Measurements from ENCODE around the gene MAN2B2.

DNA sequence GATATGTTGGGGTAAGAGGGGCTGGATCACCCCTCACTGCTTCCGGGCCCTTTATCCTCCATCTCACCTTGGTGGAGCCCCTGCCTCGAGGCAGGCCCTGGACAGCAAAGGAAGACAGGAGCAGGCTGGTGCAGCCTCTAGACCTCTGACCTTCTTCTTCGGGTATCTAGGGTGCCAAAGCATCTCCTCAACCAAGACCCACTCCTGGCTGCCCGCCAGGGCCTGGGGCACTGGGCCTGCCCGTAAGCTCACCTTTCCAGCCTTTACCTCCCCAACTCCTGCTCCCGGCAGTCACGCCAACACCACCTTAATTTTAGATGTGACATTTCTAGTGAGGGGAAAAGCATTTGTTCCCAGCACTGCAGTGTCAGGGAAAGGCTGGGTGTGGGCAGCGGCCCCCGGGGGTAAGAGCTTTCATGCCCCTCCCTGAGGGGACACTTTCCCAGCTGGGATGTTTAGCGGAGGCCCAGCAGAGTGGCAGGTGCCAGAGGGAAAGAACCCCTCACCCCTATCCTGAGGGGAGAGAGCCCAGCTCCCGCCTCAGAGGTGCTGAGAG lies 6.7 kb downstream of the MAN2B2 start:
- TF ChIP-seq GATA1 (IDR thresholded peaks at IDR 0.05; ENCODE audit: low read depth, low read length) (no peak), POLR2A (IDR thresholded peaks at IDR 0.05; ENCODE audit: low read length) (no peak)

Data from erythroblast (primary cell).